Karpas-422 (cell line): ENCODE results near the gene COL24A1. TPM values are rescaled to one million over a fixed set of nuclear protein-coding genes. Genes with fewer than 3 reads are reported as not detected.

Experiments
- DNase-seq: peaks from one replicate; pipeline ENCODE4 v3.0.0-alpha.2; 2015
- H2AFZ ChIP-seq: fragments of 200-600 bp; sonication (generic); 2 replicates; pipeline ENCODE4 v1.6.1; 2014; ENCODE audit warnings: antibody characterized with exemption, low read length, mixed read lengths
- H3K27ac ChIP-seq: fragments of 200-600 bp; sonication (generic); 2 replicates; pipeline ENCODE4 v1.5.1; 2014; ENCODE audit warnings: mild to moderate bottlenecking, low read length, moderate library complexity
- H3K27me3 ChIP-seq: fragments of 200-600 bp; sonication (generic); 2 replicates; pipeline ENCODE4 v1.6.1; 2014; ENCODE audit warnings: low read length, mixed read lengths
- H3K36me3 ChIP-seq: fragments of 200-600 bp; sonication (generic); 2 replicates; pipeline ENCODE4 v1.6.1; 2014; ENCODE audit warnings: low read length, mixed read lengths; ENCODE audit not compliant: insufficient read depth
- H3K4me1 ChIP-seq: fragments of 200-600 bp; sonication (generic); 2 replicates; pipeline ENCODE4 v1.6.1; 2014; ENCODE audit warnings: mild to moderate bottlenecking, low read length, mixed read lengths
- H3K4me2 ChIP-seq: fragments of 200-600 bp; sonication (generic); 2 replicates; pipeline ENCODE4 v1.6.1; 2014; ENCODE audit warnings: low read length, low read depth, mild to moderate bottlenecking; ENCODE audit not compliant: poor library complexity, severe bottlenecking
- H3K4me3 ChIP-seq: fragments of 200-600 bp; sonication (generic); 2 replicates; pipeline ENCODE4 v1.5.1; 2014; ENCODE audit warnings: mild to moderate bottlenecking, antibody characterized with exemption, low read length, mixed read lengths
- H3K79me2 ChIP-seq: fragments of 200-600 bp; sonication (generic); 2 replicates; pipeline ENCODE4 v1.6.1; 2014; ENCODE audit warnings: mild to moderate bottlenecking, low read length, mixed read lengths
- H3K9ac ChIP-seq: fragments of 200-600 bp; sonication (generic); 2 replicates; pipeline ENCODE4 v1.6.0; 2014; ENCODE audit warnings: low read length
- H3K9me2 ChIP-seq: fragments of 200-600 bp; sonication (generic), shearing (Covaris generic); replicated peaks from 2 replicates; pipeline ENCODE4 v1.6.0; 2014; ENCODE audit warnings: mild to moderate bottlenecking, low read length, moderate library complexity; ENCODE audit not compliant: insufficient read depth
- H3K9me3 ChIP-seq: fragments of 300-700, 200-600 bp; sonication (generic); 2 replicates; pipeline ENCODE4 v1.6.1; 2014; ENCODE audit warnings: low read length, mixed read lengths
- H4K20me1 ChIP-seq: fragments of 200-600 bp; sonication (generic); 2 replicates; pipeline ENCODE4 v1.6.1; 2014; ENCODE audit warnings: mild to moderate bottlenecking, antibody characterized with exemption, low read length, low read depth; ENCODE audit not compliant: insufficient read depth
- total RNA-seq: library from RNA; depleted of rRNA; stranded (reverse); fragments of >200 nt; shearing (Covaris generic); gene quantifications from 2 replicates; pipeline ENCODE4 v1.2.3, GENCODE V29; 2014; ENCODE audit warnings: low replicate concordance

Gene COL24A1
- total RNA-seq, 1 experiment from 2014 or later: not detected

GRCh38 chr1:85822696-85823095 lies 333.9 kb downstream of the COL24A1 start:
- Histone ChIP-seq H3K9me3 (no peaks in the 10 kb centered on the region), H2AFZ (no peak overlapping the region)

GRCh38 chr1:85818371-85818770 lies 338.2 kb downstream of the COL24A1 start:
- no peak for DNase-seq
- Histone ChIP-seq H3K9me2 (no peaks in the 10 kb centered on the region), H3K4me2 (no peak overlapping the region), H3K36me3 (no peaks in the 10 kb centered on the region), H3K27ac (no peak overlapping the region), H3K9ac (no peak overlapping the region), H3K27me3 (no peaks in the 10 kb centered on the region), H3K9me3 (no peaks in the 10 kb centered on the region), H2AFZ (no peak overlapping the region), H3K79me2 (no peaks in the 10 kb centered on the region), H3K4me1 (no peaks in the 10 kb centered on the region), H4K20me1 (no peaks in the 10 kb centered on the region), H3K4me3 (no peak overlapping the region)

More at GRCh38 chr1:85822696-85823095, 333.9 kb downstream of the COL24A1 start:
- Histone ChIP-seq H4K20me1 (no peaks in the 10 kb centered on the region), H3K9me2 (no peaks in the 10 kb centered on the region), H3K9ac (no peak overlapping the region), H3K79me2 (no peaks in the 10 kb centered on the region), H3K4me3 (no peak overlapping the region), H3K27ac (no peak overlapping the region), H3K4me1 (no peaks in the 10 kb centered on the region), H3K36me3 (no peaks in the 10 kb centered on the region), H3K27me3 (no peaks in the 10 kb centered on the region), H3K4me2 (no peak overlapping the region)
- DNase-seq: no peak

GRCh38 chr1:85816606-85817005 lies 340.0 kb downstream of the COL24A1 start:
- H3K9me2 ChIP-seq: 0 out of 2 replicates have a peak, but pooled peaks cover 4% of the 10 kb centered on the region
- no peak overlapping the region for H3K9ac ChIP-seq
- DNase-seq: no peak
- H3K9me3 ChIP-seq: no peaks in the 10 kb centered on the region
- no peak overlapping the region for H2AFZ ChIP-seq
- H3K79me2 ChIP-seq: no peaks in the 10 kb centered on the region
- H3K27ac ChIP-seq: no peak overlapping the region
- H3K4me3 ChIP-seq: no peak overlapping the region
- no peak overlapping the region for H3K4me2 ChIP-seq
- H3K27me3 ChIP-seq: peaks cover 3% of the 10 kb centered on the region; the same call in 1 of the 2 replicates
- no peaks in the 10 kb centered on the region for H3K4me1 ChIP-seq
- H3K36me3 ChIP-seq: no peaks in the 10 kb centered on the region
- no peaks in the 10 kb centered on the region for H4K20me1 ChIP-seq

- H3K27ac ChIP-seq: no peak overlapping the region
- H3K4me2 ChIP-seq: no peak overlapping the region
- DNase-seq: no peak
- no peaks in the 10 kb centered on the region for H3K36me3 ChIP-seq
- no peak overlapping the region for H2AFZ ChIP-seq
- H3K9me2 ChIP-seq: 0 out of 2 replicates have a peak, but pooled peaks cover 4% of the 10 kb centered on the region
- no peaks in the 10 kb centered on the region for H3K79me2 ChIP-seq
- H3K9me3 ChIP-seq: no peaks in the 10 kb centered on the region
- no peaks in the 10 kb centered on the region for H3K4me1 ChIP-seq
- H4K20me1 ChIP-seq: no peaks in the 10 kb centered on the region
- H3K4me3 ChIP-seq: no peak overlapping the region
- peaks cover 3% of the 10 kb centered on the region; the same call in 1 of the 2 replicates for H3K27me3 ChIP-seq
- H3K9ac ChIP-seq: no peak overlapping the region
Observed at GRCh38 chr1:85815906-85816305, 340.7 kb downstream of the COL24A1 start.

- Histone ChIP-seq H3K27me3 (no peaks in the 10 kb centered on the region), H3K4me1 (no peaks in the 10 kb centered on the region), H3K36me3 (no peaks in the 10 kb centered on the region), H3K27ac (no peak overlapping the region), H3K79me2 (no peaks in the 10 kb centered on the region), H4K20me1 (no peaks in the 10 kb centered on the region), H3K4me3 (no peak overlapping the region), H3K9me2 (no peaks in the 10 kb centered on the region), H3K4me2 (no peak overlapping the region), H2AFZ (no peak overlapping the region), H3K9ac (no peak overlapping the region), H3K9me3 (no peaks in the 10 kb centered on the region; the same call in 1 of the 2 replicates)
- DNase-seq: no peak
Observed at GRCh38 chr1:85806236-85806965, 350.2 kb downstream of the COL24A1 start.

GRCh38 chr1:85801520-85801919 lies 355.1 kb downstream of the COL24A1 start:
- Histone ChIP-seq H3K79me2 (no peaks in the 10 kb centered on the region), H3K4me1 (no peaks in the 10 kb centered on the region), H4K20me1 (no peaks in the 10 kb centered on the region), H3K27me3 (no peaks in the 10 kb centered on the region), H3K4me3 (no peak overlapping the region), H2AFZ (no peak overlapping the region), H3K4me2 (no peak overlapping the region), H3K36me3 (no peaks in the 10 kb centered on the region), H3K9me3 (no peaks in the 10 kb centered on the region), H3K27ac (no peak overlapping the region), H3K9ac (no peak overlapping the region), H3K9me2 (no peaks in the 10 kb centered on the region)
- DNase-seq: no peak

- Histone ChIP-seq H3K4me3 (no peak overlapping the region), H3K36me3 (no peaks in the 10 kb centered on the region), H3K4me1 (no peaks in the 10 kb centered on the region), H3K4me2 (no peak overlapping the region), H2AFZ (no peak overlapping the region), H3K9me2 (no peaks in the 10 kb centered on the region), H3K79me2 (no peaks in the 10 kb centered on the region), H3K27ac (no peak overlapping the region), H3K9ac (no peak overlapping the region), H3K27me3 (no peaks in the 10 kb centered on the region), H4K20me1 (no peaks in the 10 kb centered on the region), H3K9me3 (no peaks in the 10 kb centered on the region)
- no peak for DNase-seq
Observed at GRCh38 chr1:85799737-85800136, 356.8 kb downstream of the COL24A1 start.

- Histone ChIP-seq H2AFZ (no peak overlapping the region), H3K36me3 (no peaks in the 10 kb centered on the region), H3K79me2 (no peaks in the 10 kb centered on the region), H3K4me2 (no peak overlapping the region), H4K20me1 (no peaks in the 10 kb centered on the region), H3K27ac (no peak overlapping the region), H3K9me3 (no peaks in the 10 kb centered on the region), H3K4me3 (no peak overlapping the region), H3K27me3 (no peaks in the 10 kb centered on the region), H3K9me2 (no peaks in the 10 kb centered on the region), H3K9ac (no peak overlapping the region), H3K4me1 (no peaks in the 10 kb centered on the region)
- no peak for DNase-seq
Observed at GRCh38 chr1:85798419-85798818, 358.2 kb downstream of the COL24A1 start.
